GM15510 (cell line): Measurements from ENCODE around the gene MDGA2.

ENCODE experiments used
- POLR2A ChIP-seq: IDR thresholded peaks from 3 replicates; pipeline ENCODE4 v1.6.1; 2011; ENCODE audit warnings: borderline replicate concordance; ENCODE audit not compliant: insufficient read length; ENCODE audit errors: extremely low read depth

MDGA2 gene

DNA sequence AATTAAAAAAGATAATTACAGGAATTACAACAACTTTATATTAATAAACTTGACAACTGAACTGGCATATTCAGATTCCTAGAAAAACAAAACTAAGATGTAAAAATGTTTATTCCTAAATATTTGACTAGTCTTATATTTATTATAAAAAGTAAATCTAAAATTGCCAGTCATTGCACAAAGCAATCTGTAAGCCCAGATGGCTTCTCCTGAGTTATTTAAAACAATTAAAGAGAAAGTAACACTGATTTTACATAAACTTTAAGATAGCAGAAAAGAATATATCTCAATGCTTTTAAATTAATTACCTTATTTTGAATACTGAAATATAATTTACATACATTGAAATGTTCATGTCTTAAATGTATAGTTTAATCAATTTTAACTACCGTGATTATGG, 589.7 kb downstream of the MDGA2 start:
- TF ChIP-seq POLR2A, result no peak

DNA sequence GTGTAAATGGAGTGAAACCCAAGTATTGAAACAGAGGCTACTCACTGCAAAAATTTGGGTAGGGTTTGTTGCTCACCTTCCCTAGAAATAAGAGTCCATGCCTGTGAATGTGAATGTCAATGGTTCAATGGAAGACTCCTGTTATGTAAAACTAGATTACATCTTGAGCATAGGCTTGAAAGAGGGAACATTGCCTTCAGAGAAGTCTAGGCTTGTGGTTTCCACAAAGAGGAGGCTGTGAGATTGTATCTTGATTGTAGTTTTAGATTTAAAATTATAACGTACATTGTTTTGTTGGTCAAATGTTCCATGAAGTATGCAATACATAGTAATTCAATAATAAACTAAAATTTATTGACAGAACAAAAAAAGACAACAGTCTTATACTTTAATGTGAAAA, 610.1 kb downstream of the MDGA2 start:
- TF ChIP-seq POLR2A, result no peak

DNA sequence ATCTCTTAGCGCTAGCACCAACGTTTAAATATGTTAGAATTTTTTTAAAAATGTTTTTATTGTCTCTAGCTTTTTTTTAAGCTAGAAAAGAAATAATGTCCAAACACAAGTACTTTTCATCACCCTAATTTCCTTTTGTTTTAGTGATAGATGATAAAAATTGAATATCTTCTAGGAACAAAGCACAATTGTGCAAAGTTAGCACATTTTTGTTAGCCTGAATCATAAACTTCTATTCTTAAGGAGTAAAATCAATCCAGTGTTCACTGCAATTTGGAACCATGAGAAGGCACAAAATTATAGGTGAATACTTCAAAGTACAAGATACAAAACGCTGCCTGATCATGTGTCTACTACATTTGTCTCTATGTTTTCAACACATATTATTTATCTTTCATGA, 615.4 kb downstream of the MDGA2 start:
- no peak for TF ChIP-seq POLR2A

DNA sequence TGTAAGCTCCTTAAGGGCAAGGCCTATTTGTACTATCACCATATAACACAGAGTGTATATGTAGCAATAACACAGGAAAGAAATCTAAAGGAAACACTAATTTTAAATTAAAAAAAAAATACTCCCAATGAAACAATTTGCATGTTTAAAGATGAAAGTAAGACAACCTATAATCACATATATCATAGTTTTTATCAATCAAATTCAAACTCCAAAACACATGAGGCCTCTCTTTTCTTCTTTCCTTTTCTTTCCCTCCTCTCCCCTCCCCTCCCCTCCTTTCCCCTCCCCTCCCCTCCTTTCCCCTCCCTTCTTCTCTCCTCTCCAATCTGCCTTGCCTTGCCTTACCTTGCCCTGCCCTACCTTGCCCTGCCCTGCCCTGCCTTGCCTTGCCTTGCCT, 618.0 kb downstream of the MDGA2 start:
- no peak for TF ChIP-seq POLR2A

DNA sequence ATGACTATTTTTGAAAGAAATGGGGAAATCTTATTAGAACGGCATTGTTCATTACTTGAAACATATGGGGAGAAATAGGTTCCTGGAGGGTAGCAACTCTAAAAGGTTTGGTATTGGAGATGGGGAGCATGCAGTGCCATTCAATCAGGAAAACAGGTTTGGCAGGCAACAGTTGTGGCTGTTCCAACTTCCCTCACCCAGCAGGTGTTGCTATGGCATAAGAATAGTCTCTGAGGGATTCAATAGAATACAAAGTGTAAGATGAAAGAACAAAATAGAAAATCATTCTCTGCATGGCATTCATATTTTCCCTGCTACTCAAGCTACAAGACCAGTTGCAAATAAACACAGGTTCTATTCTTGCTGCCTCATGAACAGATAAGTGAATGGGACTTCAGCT, 630.6 kb downstream of the MDGA2 start:
- no peak for TF ChIP-seq POLR2A

DNA sequence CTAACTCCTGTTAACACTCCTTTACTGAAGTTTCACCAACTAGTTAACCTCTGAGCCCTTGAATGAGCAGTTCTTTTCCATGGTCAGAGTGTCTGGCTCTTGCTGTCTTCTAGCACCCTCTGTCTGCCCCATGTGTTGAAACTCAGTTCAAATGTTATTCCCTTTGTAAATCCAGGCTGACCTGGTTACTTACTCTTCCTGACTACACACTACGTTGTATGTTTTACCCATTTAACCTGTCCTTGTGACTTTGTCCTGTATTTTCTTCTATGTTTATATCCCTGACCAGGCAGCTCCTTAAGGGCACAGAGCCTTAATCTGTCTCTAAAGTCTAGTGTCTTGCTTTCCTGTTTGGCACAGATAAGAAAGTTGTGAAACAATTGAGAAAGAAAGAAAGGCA, 634.9 kb downstream of the MDGA2 start:
- TF ChIP-seq POLR2A, result no peak

DNA sequence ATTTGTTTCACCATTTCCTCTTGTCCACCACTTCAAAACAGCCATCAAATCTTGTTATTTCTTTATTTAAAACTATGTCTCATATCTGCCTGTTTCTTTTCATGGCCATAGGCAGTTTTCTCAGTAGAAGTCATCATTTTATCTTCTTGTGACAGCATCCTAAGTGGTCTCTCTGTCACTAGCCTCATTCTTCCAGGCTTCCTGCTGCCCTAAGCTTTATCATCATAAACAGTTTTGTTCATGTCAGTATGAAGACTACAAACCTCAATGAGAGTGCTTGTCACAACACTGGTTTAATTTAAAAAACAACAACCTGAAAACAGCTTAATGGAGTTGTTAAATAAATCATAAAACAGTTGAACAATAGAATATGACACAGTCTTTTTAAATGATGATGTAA, 636.1 kb downstream of the MDGA2 start:
- TF ChIP-seq POLR2A, result no peak

DNA sequence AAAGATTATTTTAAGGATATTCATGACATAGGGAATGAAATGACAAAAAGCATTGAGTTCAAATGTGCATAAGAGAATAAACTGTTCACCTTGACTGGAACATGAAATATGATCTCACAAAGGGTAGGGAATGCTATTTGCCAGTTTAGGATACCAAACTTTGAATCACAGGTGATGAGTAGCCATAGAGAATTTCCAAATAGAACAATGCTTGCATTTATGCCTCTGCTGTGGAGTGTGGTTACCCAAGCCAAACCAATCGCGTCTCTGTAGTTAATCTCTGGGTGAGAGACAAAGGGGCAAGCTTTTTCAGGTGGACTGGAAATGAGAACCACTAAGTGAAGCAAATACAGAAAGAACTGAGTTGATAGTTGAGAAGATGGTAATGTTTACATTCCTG, 652.7 kb downstream of the MDGA2 start:
- no peak for TF ChIP-seq POLR2A

DNA sequence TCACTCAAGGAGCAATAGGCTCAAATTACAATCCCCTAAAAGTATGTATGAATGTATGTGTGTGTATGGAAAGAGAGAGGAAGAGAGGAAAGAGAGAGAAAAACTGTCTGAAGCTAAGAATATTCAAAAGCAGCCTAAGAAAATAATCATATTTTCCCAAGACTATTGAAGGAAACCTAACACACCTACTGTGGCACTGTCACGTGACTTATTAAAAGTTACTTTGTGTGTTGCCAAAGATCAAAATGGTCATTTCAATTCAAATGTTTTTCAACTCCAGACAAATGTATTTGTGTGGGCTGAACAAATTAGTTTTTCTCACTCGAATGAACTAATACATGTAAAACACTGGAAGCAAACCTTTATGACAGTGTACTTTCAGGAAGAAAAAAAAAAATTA, 654.9 kb downstream of the MDGA2 start:
- TF ChIP-seq POLR2A, result no peak

DNA sequence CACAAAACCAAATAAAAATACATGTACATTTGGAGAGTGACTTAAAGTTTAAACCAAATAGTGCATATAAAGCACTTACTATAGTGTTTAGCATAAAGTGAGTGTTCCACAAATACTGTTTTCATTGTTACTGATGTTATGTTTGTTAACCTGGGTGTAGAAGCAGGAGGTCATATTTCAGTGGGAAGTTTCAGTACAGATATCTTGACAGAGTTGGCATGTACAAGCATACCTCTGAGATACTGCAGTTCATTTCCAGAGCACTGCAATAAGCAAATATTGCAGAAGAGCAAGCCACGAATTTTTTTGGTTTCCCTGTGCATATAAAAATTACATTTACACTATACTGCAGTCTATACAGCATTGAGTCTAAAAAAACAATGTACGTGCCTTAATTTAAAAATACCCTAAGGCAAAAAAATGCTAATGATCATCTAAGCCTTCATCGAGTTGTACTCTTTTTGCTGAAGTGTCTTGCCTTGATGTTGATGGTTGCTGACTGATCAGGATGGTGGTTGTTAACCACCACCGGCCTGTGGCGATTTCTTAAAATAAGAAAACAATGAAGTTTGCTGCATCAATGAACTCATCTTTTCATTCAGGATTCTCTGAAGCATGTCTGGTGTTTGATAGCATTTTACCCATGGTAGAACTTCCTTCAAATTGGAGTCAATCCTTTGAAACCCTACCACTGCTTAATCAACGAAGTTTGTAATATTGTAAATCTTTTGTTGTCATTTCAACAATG, 662.7 kb downstream of the MDGA2 start:
- TF ChIP-seq POLR2A, result no peak

DNA sequence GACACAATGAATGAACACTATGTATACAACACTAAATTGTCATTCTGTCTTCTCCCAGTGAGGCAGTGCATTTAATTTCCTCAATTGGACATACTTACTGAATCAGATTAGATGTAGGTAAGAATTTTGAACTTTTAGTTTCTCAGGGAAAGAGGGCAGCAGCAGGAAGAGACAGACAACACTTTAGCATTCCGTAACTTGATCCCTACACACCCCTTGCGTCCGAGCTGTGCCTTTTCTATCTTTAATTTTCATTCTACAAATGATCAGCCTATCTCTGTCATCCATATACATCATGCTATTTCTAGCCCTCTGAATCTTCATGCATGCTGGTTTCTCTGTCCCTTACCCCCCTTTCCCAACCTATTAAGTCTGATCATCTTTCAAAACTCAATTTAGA, 665.8 kb downstream of the MDGA2 start:
- no peak for TF ChIP-seq POLR2A

DNA sequence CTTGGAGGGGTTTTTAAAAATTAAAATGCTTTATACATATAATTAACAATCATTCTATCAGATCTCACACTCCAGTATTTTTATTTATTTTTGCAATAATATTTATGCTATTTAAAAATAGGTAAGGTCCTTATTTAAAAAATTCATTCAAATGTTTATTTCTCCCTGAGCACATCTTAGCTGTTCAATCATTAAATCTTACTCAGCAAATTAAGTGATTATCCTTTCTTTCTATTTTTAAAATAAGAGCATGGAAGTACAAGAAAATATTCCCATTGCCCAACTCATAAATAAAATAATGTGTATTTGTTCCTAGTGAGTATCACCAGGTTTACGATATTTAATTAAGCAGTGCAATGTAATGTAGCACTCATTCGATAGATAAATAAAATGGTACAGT, 666.7 kb downstream of the MDGA2 start:
- no peak for TF ChIP-seq POLR2A

DNA sequence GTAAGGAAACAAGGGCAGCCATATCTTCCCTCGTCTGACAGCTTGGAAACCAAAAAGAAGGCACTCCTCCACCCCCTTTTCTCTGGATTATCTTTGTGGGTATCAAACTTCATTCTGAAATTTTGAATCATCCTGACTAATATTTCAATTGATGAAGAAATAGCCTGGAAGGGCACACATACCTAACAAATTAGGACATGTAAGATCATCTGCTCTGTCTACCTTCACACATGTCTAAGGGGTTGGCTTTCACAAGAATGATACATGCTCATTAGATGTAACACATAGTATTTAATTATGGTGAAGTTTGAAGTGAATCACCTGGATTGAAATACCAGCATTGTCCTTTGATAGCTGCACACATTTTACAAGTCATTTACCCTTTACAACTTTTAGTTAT, 675.7 kb downstream of the MDGA2 start:
- TF ChIP-seq POLR2A, result no peak

DNA sequence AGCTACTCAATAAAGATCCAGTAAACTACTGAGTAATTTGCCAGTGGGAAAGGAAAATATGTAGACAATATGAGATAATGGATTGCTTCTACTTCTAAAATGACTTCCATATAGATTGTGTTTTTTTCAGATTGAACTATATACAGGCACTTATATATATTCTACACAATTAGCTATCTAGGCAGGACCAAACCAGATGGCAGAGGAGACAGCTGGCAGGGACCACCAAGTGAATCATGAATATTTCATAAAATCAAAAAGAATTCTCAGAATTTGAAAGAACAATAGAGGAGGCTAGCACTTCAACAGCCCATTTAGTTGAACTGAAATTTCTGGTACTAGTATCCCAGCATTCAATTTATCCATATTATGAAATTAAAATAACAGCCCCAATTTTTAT, 685.8 kb downstream of the MDGA2 start:
- no peak for TF ChIP-seq POLR2A

DNA sequence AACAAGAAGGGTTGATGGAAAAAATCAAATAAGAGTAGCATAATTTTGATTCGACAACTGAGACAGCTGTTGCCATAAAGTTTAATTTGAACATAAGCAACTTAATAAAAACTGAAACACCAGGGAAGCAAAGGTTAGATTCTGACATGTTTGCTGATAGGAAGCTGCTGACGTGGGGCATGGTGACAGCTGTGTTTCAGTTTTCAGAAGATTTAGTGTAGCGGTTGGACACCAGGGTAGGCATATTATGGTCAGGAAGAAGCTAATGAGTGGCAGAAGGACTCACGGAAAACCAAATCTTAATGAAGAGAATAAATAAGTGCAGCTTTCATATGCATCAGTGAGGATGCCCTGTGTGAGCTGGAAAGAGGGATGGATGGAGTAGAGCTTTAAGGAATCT, 687.1 kb downstream of the MDGA2 start:
- no peak for TF ChIP-seq POLR2A

DNA sequence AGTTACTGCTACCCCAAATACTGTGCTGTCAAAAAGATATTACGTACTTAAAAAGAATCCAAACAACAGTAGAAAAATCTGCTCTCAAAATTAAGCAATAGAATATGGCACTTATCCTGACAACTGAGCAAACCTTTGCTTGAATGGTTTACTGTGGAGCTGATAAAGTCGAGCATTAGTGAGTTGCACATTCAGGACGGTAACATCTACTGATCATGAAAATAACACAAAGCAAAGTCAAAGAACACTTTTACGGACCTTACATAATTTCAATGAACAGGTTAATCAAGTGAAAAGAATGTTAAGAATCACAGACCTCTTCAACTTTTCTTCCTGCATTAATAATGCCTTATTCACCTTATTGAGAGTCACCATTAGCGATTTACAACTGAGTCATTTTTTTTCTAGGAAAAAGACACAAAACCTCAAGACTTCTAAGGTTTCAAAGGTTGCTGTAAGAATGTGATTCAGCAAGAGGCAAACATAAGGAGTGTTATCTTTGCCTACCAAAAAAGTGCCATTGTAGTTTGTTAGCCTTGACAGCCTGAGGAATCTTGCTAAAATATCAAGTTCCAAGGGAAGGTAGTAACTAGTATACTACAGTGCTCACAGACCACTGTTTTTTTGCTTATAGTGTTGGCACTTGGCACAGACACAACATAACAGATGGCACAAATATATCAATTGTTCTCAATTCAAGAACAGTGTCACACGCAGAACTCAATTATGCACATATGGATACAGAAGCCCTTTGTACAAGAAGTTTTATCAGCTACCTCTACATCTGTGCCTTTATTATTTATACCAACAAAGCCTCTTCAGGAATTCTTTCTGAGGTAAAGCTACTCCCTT, 689.6 kb downstream of the MDGA2 start:
- no peak for TF ChIP-seq POLR2A

DNA sequence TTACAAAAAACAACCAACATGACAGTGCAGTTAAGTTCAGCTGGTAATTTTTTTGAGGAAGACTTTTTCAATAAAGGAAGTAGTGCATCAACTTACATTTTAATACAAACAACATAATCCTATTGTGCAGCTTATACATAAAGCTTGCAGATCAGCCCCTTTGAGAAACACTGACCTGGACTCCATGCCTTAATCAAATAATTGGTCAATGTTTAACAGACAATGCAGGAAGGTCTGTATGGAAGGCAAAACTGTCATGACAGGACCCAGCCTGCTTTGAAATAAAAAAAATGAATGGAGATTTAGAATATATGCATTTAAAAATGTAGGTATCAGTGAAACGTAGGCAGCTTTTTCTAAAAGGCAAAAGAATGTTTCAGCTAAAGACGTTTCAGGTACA, 702.1 kb downstream of the MDGA2 start:
- no peak for TF ChIP-seq POLR2A

DNA sequence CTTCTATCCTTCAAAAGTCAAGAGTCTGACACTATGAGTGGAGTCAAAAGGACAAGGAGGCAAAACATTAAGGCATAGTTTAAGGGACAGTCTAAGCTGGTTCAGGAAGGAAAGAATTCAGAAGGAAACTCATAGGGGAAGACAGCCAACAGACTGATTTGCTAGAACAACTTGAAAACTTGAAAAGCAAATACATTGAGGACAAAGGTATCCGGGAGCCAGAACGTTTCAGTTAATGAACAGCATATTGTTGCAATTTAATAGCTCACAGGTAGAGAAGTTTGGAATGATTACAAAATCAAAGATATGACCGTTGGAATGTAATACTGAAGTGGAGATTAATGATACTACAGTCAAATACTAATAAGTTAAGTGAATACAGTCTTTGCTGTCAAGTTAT, 711.0 kb downstream of the MDGA2 start:
- TF ChIP-seq POLR2A, result no peak
